ENCODE data around the gene KCNH4. TPM values are rescaled to one million over a fixed set of nuclear protein-coding genes. Genes with fewer than 3 reads are reported as not detected.

Gene KCNH4
- total and polyA plus RNA-seq, 2 of the 13 experiments (the other 11 are each of a cell fraction or from before 2014, with no cell fraction given) = 0.01 to 0.09 TPM

GRCh38 chr17:42116705-42117396, 64.1 kb downstream of the KCNH4 start (continued):
- TF ChIP-seq ZNF720 (CRISPR knock-in tag; IDR thresholded peaks at IDR 0.05) (no peak), PAF1 (CRISPR knock-in tag; IDR thresholded peaks at IDR 0.05) (no peak), MBD4 (IDR thresholded peaks at IDR 0.05; ENCODE audit: borderline replicate concordance, low read length) (no peak), ZFP91 (CRISPR knock-in tag; IDR thresholded peaks at IDR 0.05; ENCODE audit: borderline replicate concordance) (peak; percentile 25; the same call in 1 of the 2 replicates), DR1 (CRISPR knock-in tag; IDR thresholded peaks at IDR 0.05) (no peak), CCAR2 (optimal IDR thresholded peaks at IDR 0.05; ENCODE audit: low read depth, low read length) (no peak), ZNF431 (CRISPR knock-in tag; IDR thresholded peaks at IDR 0.05; ENCODE audit: borderline replicate concordance, low read depth) (no peak), GMEB1 (CRISPR knock-in tag; IDR thresholded peaks at IDR 0.05; ENCODE audit: borderline replicate concordance) (no peak), ARNT (IDR thresholded peaks at IDR 0.05) (no peak), ZNF615 (CRISPR knock-in tag; IDR thresholded peaks at IDR 0.05; ENCODE audit: borderline replicate concordance) (no peak), ERF (CRISPR knock-in tag; IDR thresholded peaks at IDR 0.05) (0 out of 2 replicates have a peak, but pooled peaks have one; percentile 33)

Data from HepG2 (cell line).